ENCODE measurements around the gene GIMAP1. TPM values are rescaled to one million over a fixed set of nuclear protein-coding genes. Genes with fewer than 3 reads are reported as not detected.

GIMAP1 gene
- total and polyA plus RNA-seq, 4 experiments from 2014 or later = 36.6 to 97.6 (median 81.5) TPM

- peaks cover 15 to 70% of the 10 kb centered on the region in 2 donors for H3K9me3 ChIP-seq (ENCODE audit: control insufficient read depth in 1 of 2, low read length in 2 of 2)
- intact Hi-C loops (cut with micrococcal nuclease) = no loop called here
- POLR2A ChIA-PET (ENCODE audit: partially characterized antibody) = interaction anchor here (1.1 to 11.6 kb wide), 10 partner anchors 8 to 245 kb away, joined by 3 to 136 read pairs (median 8); partner anchors contain the start of genes GIMAP1, GIMAP2, GIMAP4 and GIMAP6
- Mint-ChIP-seq H3K27me3 (no peaks in the 10 kb centered on the region), H3K9me3 (peaks cover 7 to 94% (median 87%) of the 10 kb centered on the region in 8 donors), H3K4me1 (peaks cover 5 to 20% (median 13%) of the 10 kb centered on the region in 4 donors), H3K4me3 (peak overlapping the region in 2 of 8 donors; percentile 57), H3K36me3 (peaks cover 49 to 66% of the 10 kb centered on the region in 2 donors), H3K27ac (peak overlapping the region in 1 of 7 donors; percentile 4)
- DNase-seq = no peak
- no peaks in the 10 kb centered on the region for H3K27me3 ChIP-seq (ENCODE audit: insufficient read depth, low read length)
- CTCF ChIA-PET (ENCODE audit: partially characterized antibody) = interaction anchor here (1.0 to 1.7 kb wide), 2 partner anchors 9 to 21 kb away, joined by 3 read pairs; partner anchors contain the start of gene GIMAP1
- no peak overlapping the region for H3K4me3 ChIP-seq (ENCODE audit: low read length in 2 of 2)
- peaks cover 17% of the 10 kb centered on the region for H3K36me3 ChIP-seq (ENCODE audit: insufficient read depth, low read length)
- H3K4me1 ChIP-seq (ENCODE audit: insufficient read depth, low read length) = peaks cover 6% of the 10 kb centered on the region
- no peak overlapping the region for H3K27ac ChIP-seq (ENCODE audit: low read depth, low read length)
Measured at GRCh38 chr7:150695654-150696053, 20.8 kb upstream of the GIMAP1 start.

GRCh38 chr7:150703209-150703608 lies 13.2 kb upstream of the GIMAP1 start:
- H3K27ac ChIP-seq (ENCODE audit: low read depth, low read length) = no peak overlapping the region
- Mint-ChIP-seq H3K27me3 (no peaks in the 10 kb centered on the region), H3K4me3 (peak overlapping the region in 1 of 8 donors; percentile 4), H3K36me3 (peaks cover 52 to 55% of the 10 kb centered on the region in 2 donors), H3K9me3 (peaks cover 7 to 93% (median 83%) of the 10 kb centered on the region in 8 donors), H3K4me1 (peaks cover 5 to 15% (median 9%) of the 10 kb centered on the region in 4 donors), H3K27ac (no peak overlapping the region)
- no peaks in the 10 kb centered on the region for H3K36me3 ChIP-seq (ENCODE audit: insufficient read depth, low read length)
- H3K9me3 ChIP-seq (ENCODE audit: control insufficient read depth in 1 of 2, low read length in 2 of 2) = peaks cover 6 to 39% of the 10 kb centered on the region in 2 donors
- intact Hi-C loops (cut with micrococcal nuclease) = no loop called here
- no peaks in the 10 kb centered on the region for H3K4me1 ChIP-seq (ENCODE audit: insufficient read depth, low read length)
- CTCF ChIA-PET (ENCODE audit: partially characterized antibody) = interaction anchor here (1.1 to 6.8 kb wide), 2 partner anchors 9 to 13 kb away, joined by 3 to 31 read pairs; partner anchors contain the start of gene GIMAP1
- H3K4me3 ChIP-seq (ENCODE audit: low read length in 2 of 2) = no peak overlapping the region
- POLR2A ChIA-PET (ENCODE audit: partially characterized antibody) = interaction anchor here (0.7 to 11.6 kb wide), 12 partner anchors 8 to 318 kb away, joined by 3 to 136 read pairs (median 3); partner anchors contain the start of genes GIMAP1 and GIMAP2
- H3K27me3 ChIP-seq (ENCODE audit: insufficient read depth, low read length) = no peaks in the 10 kb centered on the region
- DNase-seq = no peak

- Histone ChIP-seq H3K4me3 (ENCODE audit: low read length in 2 of 2) (peak overlapping the region; percentile 53 to 74), H3K27me3 (ENCODE audit: insufficient read depth, low read length) (no peaks in the 10 kb centered on the region), H3K9me3 (ENCODE audit: control insufficient read depth in 1 of 2, low read length in 2 of 2) (no peaks in the 10 kb centered on the region), H3K27ac (ENCODE audit: low read depth, low read length) (peak overlapping the region; percentile 74), H3K36me3 (ENCODE audit: insufficient read depth, low read length) (peaks cover 20% of the 10 kb centered on the region), H3K4me1 (ENCODE audit: insufficient read depth, low read length) (peaks cover 45% of the 10 kb centered on the region)
- peaks cover 0 to 32% (median 22%) of the 10 kb centered on the region in 8 donors for H3K9me3 Mint-ChIP-seq
- peak overlapping the region; percentile 94 to 100 (median 98) for H3K4me3 Mint-ChIP-seq
- H3K27me3 Mint-ChIP-seq = no peaks in the 10 kb centered on the region
- ChIA-PET CTCF (ENCODE audit: partially characterized antibody) (interaction anchor here (1.0 to 5.0 kb wide), 19 partner anchors 13 to 277 kb away, joined by 3 to 31 read pairs (median 7); partner anchors contain the start of genes GIMAP2, GIMAP4, GIMAP5 and GIMAP6), POLR2A (ENCODE audit: partially characterized antibody) (interaction anchor here (0.8 to 26.3 kb wide), 35 partner anchors 9 to 338 kb away, joined by 3 to 593 read pairs (median 12); partner anchors contain the start of genes GIMAP2, GIMAP4, GIMAP5 and GIMAP6)
- H3K4me1 Mint-ChIP-seq = peaks cover 41 to 73% (median 58%) of the 10 kb centered on the region in 4 donors
- peak overlapping the region; percentile 88 to 98 (median 97) for H3K27ac Mint-ChIP-seq
- intact Hi-C loops (cut with micrococcal nuclease) = loop anchor here (5.0 kb wide), 1 partner anchor 48 kb away; no protein-coding TSS in a partner anchor
- peaks cover 44 to 54% of the 10 kb centered on the region in 2 donors for H3K36me3 Mint-ChIP-seq
- DNase-seq = peak in 1 of 5 donors; percentile 36
Measured at GRCh38 chr7:150715293-150715692, 1.1 kb upstream of the GIMAP1 start.

GRCh38 chr7:150715738-150716137 lies 675 bp upstream of the GIMAP1 start:
- H3K36me3 Mint-ChIP-seq = peaks cover 49 to 57% of the 10 kb centered on the region in 2 donors
- H3K27me3 Mint-ChIP-seq = no peaks in the 10 kb centered on the region
- no peaks in the 10 kb centered on the region for H3K27me3 ChIP-seq (ENCODE audit: insufficient read depth, low read length)
- no peak for DNase-seq
- H3K36me3 ChIP-seq (ENCODE audit: insufficient read depth, low read length) = peaks cover 24% of the 10 kb centered on the region
- H3K9me3 ChIP-seq (ENCODE audit: control insufficient read depth in 1 of 2, low read length in 2 of 2) = no peaks in the 10 kb centered on the region
- H3K4me3 Mint-ChIP-seq = peak overlapping the region; percentile 94 to 100 (median 98)
- peaks cover 0 to 33% (median 21%) of the 10 kb centered on the region in 8 donors for H3K9me3 Mint-ChIP-seq
- POLR2A ChIA-PET (ENCODE audit: partially characterized antibody) = interaction anchor here (0.8 to 26.3 kb wide), 44 partner anchors 9 to 338 kb away, joined by 3 to 593 read pairs (median 8); partner anchors contain the start of genes GIMAP2, GIMAP4, GIMAP5 and GIMAP6
- H3K4me1 ChIP-seq (ENCODE audit: insufficient read depth, low read length) = peaks cover 50% of the 10 kb centered on the region
- peak overlapping the region; percentile 74 for H3K27ac ChIP-seq (ENCODE audit: low read depth, low read length)
- peak overlapping the region; percentile 53 to 74 for H3K4me3 ChIP-seq (ENCODE audit: low read length in 2 of 2)
- H3K4me1 Mint-ChIP-seq = peaks cover 42 to 73% (median 60%) of the 10 kb centered on the region in 4 donors
- peak overlapping the region; percentile 88 to 98 (median 97) for H3K27ac Mint-ChIP-seq
- intact Hi-C loops (cut with micrococcal nuclease) = loop anchor here (1.0 to 5.0 kb wide), 6 partner anchors 22 to 264 kb away; partner anchors contain the start of genes GIMAP2 and GIMAP5
- CTCF ChIA-PET (ENCODE audit: partially characterized antibody) = interaction anchor here (0.7 to 5.0 kb wide), 25 partner anchors 14 to 277 kb away, joined by 3 to 31 read pairs (median 6); partner anchors contain the start of genes GIMAP2, GIMAP4, GIMAP5 and GIMAP6

- Histone ChIP-seq H3K27ac (ENCODE audit: low read depth, low read length) (peak overlapping the region; percentile 74), H3K9me3 (ENCODE audit: control insufficient read depth in 1 of 2, low read length in 2 of 2) (no peaks in the 10 kb centered on the region), H3K27me3 (ENCODE audit: insufficient read depth, low read length) (no peaks in the 10 kb centered on the region), H3K4me3 (ENCODE audit: low read length in 2 of 2) (peak overlapping the region; percentile 74 to 83), H3K4me1 (ENCODE audit: insufficient read depth, low read length) (peaks cover 62% of the 10 kb centered on the region), H3K36me3 (ENCODE audit: insufficient read depth, low read length) (peaks cover 34% of the 10 kb centered on the region)
- DNase-seq = peak in 1 of 5 donors; percentile 24
- POLR2A ChIA-PET (ENCODE audit: partially characterized antibody) = interaction anchor here (0.7 to 26.3 kb wide), 41 partner anchors 8 to 359 kb away, joined by 3 to 593 read pairs (median 8); partner anchors contain the start of genes GIMAP2, GIMAP4, GIMAP5 and GIMAP6
- intact Hi-C loops (cut with micrococcal nuclease) = loop anchor here (1.0 to 5.0 kb wide), 6 partner anchors 20 to 266 kb away; partner anchors contain the start of genes GIMAP2 and GIMAP5
- peaks cover 0 to 44% (median 30%) of the 10 kb centered on the region in 8 donors for H3K9me3 Mint-ChIP-seq
- peaks cover 61 to 69% of the 10 kb centered on the region in 2 donors for H3K36me3 Mint-ChIP-seq
- H3K4me3 Mint-ChIP-seq = peak overlapping the region; percentile 94 to 100 (median 98)
- H3K27me3 Mint-ChIP-seq = no peaks in the 10 kb centered on the region
- H3K27ac Mint-ChIP-seq = peak overlapping the region; percentile 88 to 98 (median 97)
- H3K4me1 Mint-ChIP-seq = peaks cover 49 to 84% (median 69%) of the 10 kb centered on the region in 4 donors
- CTCF ChIA-PET (ENCODE audit: partially characterized antibody) = interaction anchor here (0.9 to 5.0 kb wide), 24 partner anchors 13 to 268 kb away, joined by 3 to 31 read pairs (median 6); partner anchors contain the start of genes GIMAP2, GIMAP4, GIMAP5 and GIMAP6
Measured at GRCh38 chr7:150716939-150717338, 526 bp downstream of the GIMAP1 start.

GRCh38 chr7:150717814-150718420 lies 1.5 kb downstream of the GIMAP1 start:
- intact Hi-C loops (cut with micrococcal nuclease) = loop anchor here (2.0 to 5.0 kb wide), 2 partner anchors 33 to 51 kb away; partner anchors contain the start of gene GIMAP2
- H3K4me3 ChIP-seq (ENCODE audit: low read length in 2 of 2) = peak overlapping the region; percentile 74 to 83
- H3K36me3 ChIP-seq (ENCODE audit: insufficient read depth, low read length) = peaks cover 44% of the 10 kb centered on the region
- Mint-ChIP-seq H3K27ac (peak overlapping the region; percentile 88 to 98 (median 97)), H3K4me3 (peak overlapping the region; percentile 94 to 100 (median 98)), H3K4me1 (peaks cover 55 to 88% (median 71%) of the 10 kb centered on the region in 4 donors), H3K27me3 (no peaks in the 10 kb centered on the region), H3K9me3 (peaks cover 0 to 46% (median 29%) of the 10 kb centered on the region in 8 donors), H3K36me3 (peaks cover 67 to 74% of the 10 kb centered on the region in 2 donors)
- peaks cover 71% of the 10 kb centered on the region for H3K4me1 ChIP-seq (ENCODE audit: insufficient read depth, low read length)
- POLR2A ChIA-PET (ENCODE audit: partially characterized antibody) = interaction anchor here (0.9 to 26.3 kb wide), 22 partner anchors 10 to 311 kb away, joined by 3 to 593 read pairs (median 55); partner anchors contain the start of genes GIMAP2, GIMAP4, GIMAP5 and GIMAP6
- CTCF ChIA-PET (ENCODE audit: partially characterized antibody) = interaction anchor here (0.7 to 5.0 kb wide), 16 partner anchors 12 to 269 kb away, joined by 3 to 31 read pairs (median 6); partner anchors contain the start of genes GIMAP2, GIMAP4, GIMAP5 and GIMAP6
- no peaks in the 10 kb centered on the region for H3K9me3 ChIP-seq (ENCODE audit: control insufficient read depth in 1 of 2, low read length in 2 of 2)
- peak overlapping the region; percentile 74 for H3K27ac ChIP-seq (ENCODE audit: low read depth, low read length)
- DNase-seq = peak in 1 of 5 donors; percentile 39
- H3K27me3 ChIP-seq (ENCODE audit: insufficient read depth, low read length) = no peaks in the 10 kb centered on the region

Data from CD4-positive, alpha-beta memory T cell (primary cell).